Glutamatergic neuron (in vitro differentiated cells): ENCODE data around the gene MIGA1. TPM values are rescaled to one million over a fixed set of nuclear protein-coding genes. Genes with fewer than 3 reads are reported as not detected.

Experiments
- DNase-seq: peaks from one replicate; pipeline ENCODE4 v3.0.0; 2022
- H3K27ac Mint-ChIP-seq: one replicate; pipeline ENCODE4 v1.8.0; 2020; ENCODE audit warnings: mild to moderate bottlenecking, mixed read lengths, inconsistent platforms; ENCODE audit not compliant: unreplicated experiment
- H3K27me3 Mint-ChIP-seq: one replicate; pipeline ENCODE4 v1.8.0; 2020; ENCODE audit warnings: mild to moderate bottlenecking, moderate library complexity, mixed read lengths, inconsistent platforms; ENCODE audit not compliant: unreplicated experiment
- H3K36me3 Mint-ChIP-seq: one replicate; pipeline ENCODE4 v1.8.0; 2020; ENCODE audit warnings: mild to moderate bottlenecking, mixed read lengths, inconsistent platforms; ENCODE audit not compliant: unreplicated experiment
- H3K4me1 Mint-ChIP-seq: one replicate; pipeline ENCODE4 v1.8.0; 2020; ENCODE audit warnings: mild to moderate bottlenecking, low read depth, mixed read lengths, inconsistent platforms; ENCODE audit not compliant: unreplicated experiment
- H3K4me3 Mint-ChIP-seq: one replicate; pipeline ENCODE4 v1.8.0; 2020; ENCODE audit warnings: mild to moderate bottlenecking, mixed read lengths, inconsistent platforms; ENCODE audit not compliant: unreplicated experiment
- H3K9me3 Mint-ChIP-seq: one replicate; pipeline ENCODE4 v1.8.0; 2020; ENCODE audit warnings: mild to moderate bottlenecking, moderate library complexity, mixed read lengths, inconsistent platforms; ENCODE audit not compliant: unreplicated experiment
- CTCF ChIP-seq: fragments of 200-600 bp; sonication (generic); IDR thresholded peaks from one replicate; pipeline ENCODE4 v1.5.0; 2021; ENCODE audit not compliant: partially characterized antibody, unreplicated experiment
- long read RNA-seq: library from polyadenylated mRNA; unstranded; transcript quantifications from one replicate; pipeline ENCODE4 v2.0.0, GENCODE V29; 2020; ENCODE audit not compliant: unreplicated experiment
- total RNA-seq: library from RNA; stranded (reverse); fragmentation: NEBNext Ultra II Directional; extraction: Animal tissue kit (Norgen Biotek cat#: 25700); gene quantifications from one replicate; pipeline ENCODE4 v1.2.1, GENCODE V29; 2021; ENCODE audit not compliant: unreplicated experiment

The MIGA1 gene
- total RNA-seq: 10.2 TPM
- long read RNA-seq, partial matches to known transcripts: 0 of 2 reads
- long read RNA-seq, other reads (novel, unspliced or antisense): 1 of 2 reads

GRCh38 chr1:77779529-77780281 lies at the start of gene MIGA1:
Gene MIGA1 (plus strand): TSS chr1:77779649. CDS start chr1:77783253, 3,604 bp downstream.
- Mint-ChIP-seq H3K36me3 (peaks cover 3% of the 10 kb centered on the region), H3K27ac (peak within 1 kb of the TSS; percentile 83), H3K9me3 (peaks cover 3% of the 10 kb centered on the region), H3K4me3 (peak within 1 kb of the TSS; percentile 99), H3K27me3 (no peaks in the 10 kb centered on the region), H3K4me1 (peaks cover 2% of the 10 kb centered on the region)
- peak; percentile 81 for DNase-seq
- no peak for TF ChIP-seq CTCF

GRCh38 chr1:77732090-77732489 lies 47.4 kb upstream of the MIGA1 start:
- no peaks in the 10 kb centered on the region for H3K4me1 Mint-ChIP-seq
- H3K27ac Mint-ChIP-seq: no peak overlapping the region
- no peaks in the 10 kb centered on the region for H3K27me3 Mint-ChIP-seq
- H3K36me3 Mint-ChIP-seq: no peaks in the 10 kb centered on the region
- DNase-seq: no peak
- H3K4me3 Mint-ChIP-seq: peak overlapping the region; percentile 2
- no peaks in the 10 kb centered on the region for H3K9me3 Mint-ChIP-seq
- no peak for TF ChIP-seq CTCF

- peaks cover 4% of the 10 kb centered on the region for H3K36me3 Mint-ChIP-seq
- no peak for DNase-seq
- H3K9me3 Mint-ChIP-seq: peaks cover 1% of the 10 kb centered on the region
- no peaks in the 10 kb centered on the region for H3K4me1 Mint-ChIP-seq
- H3K4me3 Mint-ChIP-seq: no peak overlapping the region
- TF ChIP-seq CTCF: no peak
- no peak overlapping the region for H3K27ac Mint-ChIP-seq
- no peaks in the 10 kb centered on the region for H3K27me3 Mint-ChIP-seq
These were observed 40.2 kb upstream of the MIGA1 start for GRCh38 chr1:77739235-77739634.

GRCh38 chr1:77741316-77741715 lies 38.1 kb upstream of the MIGA1 start:
- no peaks in the 10 kb centered on the region for H3K27me3 Mint-ChIP-seq
- no peaks in the 10 kb centered on the region for H3K4me1 Mint-ChIP-seq
- peaks cover 4% of the 10 kb centered on the region for H3K36me3 Mint-ChIP-seq
- DNase-seq: no peak
- H3K9me3 Mint-ChIP-seq: peaks cover 4% of the 10 kb centered on the region
- no peak for TF ChIP-seq CTCF
- no peak overlapping the region for H3K4me3 Mint-ChIP-seq
- H3K27ac Mint-ChIP-seq: no peak overlapping the region

- H3K27ac Mint-ChIP-seq: no peak overlapping the region
- H3K9me3 Mint-ChIP-seq: peaks cover 4% of the 10 kb centered on the region
- H3K4me3 Mint-ChIP-seq: peak overlapping the region; percentile 20
- no peak for TF ChIP-seq CTCF
- no peak for DNase-seq
- no peaks in the 10 kb centered on the region for H3K27me3 Mint-ChIP-seq
- no peaks in the 10 kb centered on the region for H3K4me1 Mint-ChIP-seq
- peaks cover 4% of the 10 kb centered on the region for H3K36me3 Mint-ChIP-seq
These were observed 37.4 kb upstream of the MIGA1 start for GRCh38 chr1:77742011-77742555.
